Stimulated activated CD8-positive, alpha-beta memory T cell treated with anti-CD3 and anti-CD28 coated beads, Interleukin-15, amount 100 ng/mL, for 4 hours (primary cell): Measurements from ENCODE around the gene TAF13.

Experiments
- DNase-seq, 2 donors: peaks; one replicate each; pipeline ENCODE4 v3.0.0-alpha.2; 2020; ENCODE audit warnings: low read depth in 2 of 2

Gene TAF13, protein sequence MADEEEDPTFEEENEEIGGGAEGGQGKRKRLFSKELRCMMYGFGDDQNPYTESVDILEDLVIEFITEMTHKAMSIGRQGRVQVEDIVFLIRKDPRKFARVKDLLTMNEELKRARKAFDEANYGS

DNA sequence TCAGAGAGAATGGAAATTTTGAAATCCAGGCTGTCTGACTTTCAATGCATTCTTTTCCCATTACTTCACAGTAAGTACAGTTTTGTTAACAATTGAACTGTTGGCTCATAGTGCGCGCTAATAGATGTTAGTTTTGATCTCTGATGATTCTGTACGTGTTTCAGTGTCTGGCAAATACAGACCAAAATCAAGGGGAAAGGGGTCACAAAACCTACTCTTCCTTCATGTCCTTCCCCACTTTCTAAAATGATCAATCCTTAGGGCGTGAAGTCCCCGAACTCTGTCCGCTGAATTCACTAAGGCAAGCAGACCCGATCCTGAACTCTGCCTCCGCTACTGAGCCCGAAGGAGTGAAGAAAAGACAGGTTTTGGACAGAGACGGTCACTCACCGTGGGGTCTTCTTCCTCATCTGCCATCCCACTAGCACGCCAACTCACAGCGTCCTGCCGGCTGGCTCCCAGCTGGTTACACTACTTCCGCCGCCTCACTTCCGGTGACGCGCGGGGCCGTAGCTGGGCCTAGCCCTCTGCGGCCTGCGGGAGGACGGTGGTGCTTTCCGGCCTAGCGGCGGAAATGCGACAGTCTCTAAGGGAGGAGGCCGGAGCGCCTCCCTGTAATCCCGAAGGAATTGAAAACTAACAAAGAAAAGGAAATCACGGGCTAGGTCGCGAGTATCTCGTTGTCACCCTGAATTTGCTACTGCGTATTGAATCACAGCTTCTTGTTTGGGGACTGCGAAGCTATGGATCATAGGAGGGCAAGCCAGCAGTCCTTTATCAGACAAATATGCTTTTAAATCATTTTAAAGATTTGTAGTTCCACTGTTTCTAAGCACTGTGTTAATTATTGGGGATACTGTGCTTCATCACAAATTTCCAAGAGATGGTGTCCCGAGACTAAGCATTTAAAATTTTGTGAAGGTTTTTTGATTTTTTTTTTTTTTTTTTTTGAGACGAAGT is at the start of gene TAF13:
TSS of gene TAF13 (minus strand) at position 473 of the 960 bp plus-strand sequence. CDS start at position 417, 56 bp downstream.
- peak; percentile 71 to 74 for DNase-seq

DNA sequence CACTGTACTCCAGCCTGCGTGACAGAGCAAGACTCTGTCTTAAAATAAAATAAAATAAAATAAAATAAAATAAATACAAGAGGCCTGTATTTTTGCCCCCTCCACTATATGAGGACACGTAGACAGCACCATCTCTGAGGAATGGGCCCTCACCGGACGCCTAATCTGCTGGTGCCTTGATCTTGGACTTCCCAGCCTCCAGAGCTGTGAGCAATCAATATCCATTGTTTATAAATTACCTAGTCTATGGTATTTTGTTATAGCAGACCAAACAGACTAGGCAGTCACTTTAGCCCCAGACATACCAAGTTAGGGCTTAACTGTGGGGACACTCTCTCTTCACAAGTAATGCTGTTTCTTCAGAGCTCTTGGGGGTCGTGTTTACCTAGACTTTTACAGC is 44.6 kb upstream of the TAF13 start:
- no peak for DNase-seq

DNA sequence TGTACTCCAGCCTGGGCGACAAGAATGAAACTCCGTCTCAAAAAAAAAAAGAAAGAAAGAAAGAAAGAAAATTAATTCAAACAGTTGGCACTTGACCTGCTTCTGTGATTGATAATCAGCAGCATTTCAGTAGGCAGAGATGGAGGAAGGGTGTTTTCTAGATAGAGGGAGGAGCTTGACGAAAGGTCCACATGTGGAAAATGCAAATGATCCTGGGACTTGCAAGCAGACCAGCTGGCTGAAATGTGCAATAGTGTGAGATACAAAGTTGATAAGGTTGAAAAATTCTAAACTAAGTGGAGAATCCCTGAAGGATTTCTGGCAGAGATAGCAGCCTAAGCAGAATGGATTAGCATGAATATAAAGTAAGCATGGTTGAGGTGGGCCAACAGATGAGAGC is 42.3 kb upstream of the TAF13 start:
- no peak for DNase-seq

DNA sequence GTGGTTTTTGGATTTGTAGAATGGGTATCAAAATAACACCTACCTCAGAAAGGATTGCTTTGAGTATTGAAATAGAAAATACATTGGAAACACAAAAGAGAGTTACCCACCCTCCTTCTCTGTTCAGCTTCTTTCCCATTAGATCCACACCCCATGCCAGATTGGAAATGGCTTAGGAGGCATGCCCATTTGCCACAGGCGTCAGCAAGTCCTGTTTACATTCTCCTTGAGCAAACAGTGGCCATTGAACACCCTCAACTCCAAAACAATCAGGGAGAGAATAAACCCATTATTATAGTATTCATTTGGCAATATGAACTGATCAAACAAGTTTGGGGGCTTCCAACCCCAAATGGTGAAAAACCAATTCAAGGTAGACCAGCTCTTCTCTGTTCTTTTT is 40.5 kb upstream of the TAF13 start:
- no peak for DNase-seq

DNA sequence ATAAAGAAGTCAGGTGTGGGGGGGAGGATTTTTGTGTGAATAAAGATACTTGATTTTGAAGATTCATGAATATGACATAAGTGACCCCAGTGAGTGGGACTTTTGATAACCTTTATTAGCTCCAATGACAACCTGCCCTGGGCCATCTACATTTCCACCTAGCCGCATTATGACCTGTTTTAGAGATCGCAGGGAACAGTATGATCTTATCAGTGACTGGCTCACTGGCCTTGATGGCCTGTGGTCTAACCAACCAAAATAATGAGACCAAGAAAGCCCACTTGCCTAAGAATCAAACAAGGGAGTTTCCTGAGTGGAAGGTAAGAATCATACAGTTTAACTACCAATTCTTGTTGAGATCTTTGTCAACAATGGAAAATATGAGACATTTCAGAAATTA is 39.9 kb upstream of the TAF13 start:
- DNase-seq, result no peak

DNA sequence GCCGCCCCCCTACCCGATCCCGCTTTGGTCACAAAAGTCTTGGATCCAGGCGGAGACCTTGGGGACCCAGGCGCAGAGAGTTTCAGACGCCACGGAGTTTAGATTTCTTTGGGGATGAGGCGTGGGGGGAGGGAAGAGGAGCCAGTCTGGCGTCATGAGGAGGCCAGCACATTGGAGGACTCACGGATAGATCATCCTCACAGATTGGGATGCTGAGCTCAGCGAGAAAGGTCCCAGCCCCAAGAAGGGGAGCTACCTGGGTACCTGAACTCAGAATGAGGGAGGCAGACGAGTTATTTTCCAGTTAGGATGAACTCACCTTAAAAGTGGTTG is 38.5 kb upstream of the TAF13 start:
- DNase-seq, result no peak

DNA sequence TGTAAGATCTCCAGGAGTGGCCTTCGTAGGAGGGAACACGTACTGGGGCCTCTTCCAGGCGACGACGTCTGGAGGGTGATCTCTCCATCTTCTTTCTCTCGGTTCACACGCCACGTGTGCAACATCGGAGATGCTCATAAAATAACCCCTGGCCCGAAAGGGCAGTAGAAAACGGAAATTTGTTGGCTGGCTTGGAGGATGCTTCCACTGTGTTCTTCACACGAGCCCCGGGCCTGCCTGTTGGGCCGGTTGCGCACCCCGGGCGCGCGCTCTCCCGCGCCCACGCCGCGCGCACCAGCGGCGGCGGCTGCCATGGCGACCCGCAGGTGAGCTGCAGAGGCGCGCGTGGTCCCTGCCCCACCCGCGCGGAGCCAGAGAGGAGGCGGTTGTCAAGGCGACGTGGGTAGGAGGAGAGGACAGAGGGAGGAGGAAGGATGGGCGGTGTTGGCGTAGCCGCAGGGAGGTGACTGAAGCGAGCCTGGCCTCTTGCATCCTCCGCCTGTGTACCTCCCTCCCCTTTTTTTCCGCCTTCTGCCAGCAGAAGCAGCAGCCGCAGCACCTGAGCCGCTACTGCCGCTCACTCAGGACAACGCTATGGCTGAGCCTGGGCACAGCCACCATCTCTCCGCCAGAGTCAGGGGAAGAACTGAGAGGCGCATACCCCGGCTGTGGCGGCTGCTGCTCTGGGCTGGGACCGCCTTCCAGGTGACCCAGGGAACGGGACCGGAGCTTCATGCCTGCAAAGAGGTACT is 38.0 kb upstream of the TAF13 start, which contains the start of gene ELAPOR1:
TSS of gene ELAPOR1 (plus strand) at position 526 of the 752 bp plus-strand sequence. CDS start at position 595, 69 bp downstream.
- peak; percentile 85 to 92 for DNase-seq

DNA sequence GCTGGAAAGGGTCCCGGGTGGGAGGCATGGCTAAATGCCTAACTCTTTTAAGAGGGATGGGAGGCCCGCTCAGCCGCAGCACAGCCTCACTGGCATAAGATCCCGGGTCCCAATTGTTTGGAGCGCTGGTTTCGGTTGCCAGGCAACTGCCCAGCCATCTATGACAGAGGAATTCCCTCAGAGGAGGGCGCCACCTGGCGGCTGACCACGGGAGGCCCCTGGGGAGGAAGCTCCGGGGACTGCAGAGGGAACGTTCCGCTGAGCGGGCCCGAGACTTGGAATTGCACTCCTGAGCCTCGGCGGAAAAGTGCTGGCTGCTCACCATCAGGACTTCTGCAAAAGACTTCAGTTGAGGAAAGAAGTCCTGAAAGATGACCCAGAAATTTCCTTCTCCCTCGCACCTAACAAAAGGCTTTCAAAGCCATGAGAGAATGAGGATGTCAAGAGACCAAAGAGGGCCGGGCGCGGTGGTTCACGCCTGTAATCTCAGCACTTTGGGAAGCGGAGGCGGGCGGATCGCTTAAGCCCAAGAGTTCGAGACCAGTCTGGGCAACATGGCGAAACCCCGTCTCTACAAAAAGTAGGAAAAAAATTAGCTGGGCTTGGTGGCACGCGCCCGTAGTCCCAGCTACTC is 37.0 kb upstream of the TAF13 start:
- DNase-seq, result peak; percentile 71 to 79

DNA sequence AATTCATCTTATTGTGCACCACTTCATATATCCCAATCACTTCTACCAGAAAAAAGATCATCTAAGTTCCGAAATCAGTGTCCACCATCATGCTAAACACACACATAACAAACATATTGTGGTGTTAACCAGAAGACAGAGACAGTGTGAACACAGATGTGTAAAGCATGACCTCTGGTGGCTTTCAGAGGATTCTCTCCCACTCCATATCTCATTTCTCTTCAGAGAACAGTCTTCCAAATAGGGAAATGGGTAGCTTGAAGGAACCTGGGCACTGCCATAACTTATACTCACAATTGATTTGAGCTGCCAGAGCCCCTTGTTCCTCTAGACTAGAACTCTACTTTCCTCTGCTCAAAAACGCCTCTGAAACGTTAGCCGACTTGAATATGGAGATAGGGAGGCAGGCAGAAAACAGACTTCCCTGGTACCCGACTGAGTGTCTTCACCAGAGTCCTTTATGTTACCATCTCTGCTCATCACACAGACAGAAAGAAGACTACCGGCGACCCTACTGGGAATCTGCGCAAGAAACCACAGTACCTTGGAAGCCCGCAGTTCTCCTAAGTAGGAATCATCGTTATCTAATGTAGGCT is 36.4 kb upstream of the TAF13 start:
- DNase-seq, result no peak

DNA sequence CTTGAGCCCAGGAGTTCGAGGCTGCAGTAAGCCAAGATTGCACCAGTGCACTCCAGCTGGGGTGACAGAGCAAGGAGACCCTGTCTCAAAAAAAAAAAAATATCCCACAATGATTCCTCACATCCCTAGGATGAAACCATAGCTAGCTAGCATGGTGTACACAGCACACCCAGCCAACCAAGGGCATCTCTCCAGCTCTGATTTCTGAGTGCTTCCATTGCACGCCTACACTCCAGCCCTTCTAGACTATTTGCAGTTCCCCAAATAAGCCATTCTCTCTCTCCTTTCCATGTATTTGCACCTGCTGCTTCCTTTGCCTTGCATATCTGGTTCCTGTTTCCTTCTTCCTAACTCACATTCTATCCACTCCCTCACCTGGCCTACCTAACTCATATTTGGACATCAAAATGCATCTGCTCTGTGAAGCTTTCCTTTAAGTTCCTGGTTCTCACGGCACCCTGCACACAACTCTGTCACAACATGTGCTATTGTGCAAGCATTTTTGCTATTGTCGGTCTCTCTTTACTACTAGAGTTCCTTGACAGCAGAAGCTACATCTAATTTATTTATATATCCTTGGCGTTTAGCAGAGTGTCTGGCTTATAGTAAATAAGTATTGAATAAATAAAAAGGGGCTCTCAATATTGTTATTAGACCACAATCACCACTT is 35.7 kb upstream of the TAF13 start:
- no peak for DNase-seq

DNA sequence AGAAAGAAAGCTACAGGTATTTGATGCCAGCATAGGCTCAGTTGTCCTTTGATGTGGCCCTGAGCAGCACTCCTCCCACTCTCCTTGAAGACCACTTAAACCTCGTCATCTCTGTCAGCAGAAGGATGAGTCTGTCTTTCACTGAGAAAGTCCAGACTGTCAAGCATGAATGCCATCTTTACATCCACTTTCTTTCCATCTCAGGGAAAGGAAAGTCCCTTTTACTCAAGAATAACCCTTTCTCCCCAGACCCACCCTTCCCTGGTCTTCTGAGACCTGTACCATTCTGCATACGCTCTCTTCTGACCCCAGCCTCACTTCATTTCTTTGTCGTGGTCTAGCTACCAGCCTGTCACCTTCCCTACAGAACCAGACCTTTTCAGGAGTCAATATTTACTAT is 34.1 kb upstream of the TAF13 start:
- DNase-seq, result no peak

DNA sequence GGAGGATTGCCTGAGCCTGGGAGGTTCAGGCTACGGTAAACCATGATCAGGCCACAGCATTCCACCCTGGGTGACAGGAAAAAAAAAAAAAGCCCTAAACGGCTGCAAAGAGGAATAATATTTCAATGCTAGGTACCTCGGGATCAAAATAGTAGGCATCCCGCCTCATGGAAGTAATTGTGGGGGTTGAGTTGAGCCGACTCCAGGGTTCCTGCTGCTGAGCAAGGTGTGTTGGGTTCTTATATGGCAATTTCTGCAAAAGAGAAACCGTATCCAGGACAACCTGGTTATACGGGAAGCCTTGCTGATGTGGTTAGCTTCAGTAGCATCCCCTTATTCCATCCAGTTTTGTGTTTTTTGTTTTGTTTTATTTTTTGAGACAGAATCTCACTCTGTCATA is 32.0 kb upstream of the TAF13 start:
- no peak for DNase-seq

DNA sequence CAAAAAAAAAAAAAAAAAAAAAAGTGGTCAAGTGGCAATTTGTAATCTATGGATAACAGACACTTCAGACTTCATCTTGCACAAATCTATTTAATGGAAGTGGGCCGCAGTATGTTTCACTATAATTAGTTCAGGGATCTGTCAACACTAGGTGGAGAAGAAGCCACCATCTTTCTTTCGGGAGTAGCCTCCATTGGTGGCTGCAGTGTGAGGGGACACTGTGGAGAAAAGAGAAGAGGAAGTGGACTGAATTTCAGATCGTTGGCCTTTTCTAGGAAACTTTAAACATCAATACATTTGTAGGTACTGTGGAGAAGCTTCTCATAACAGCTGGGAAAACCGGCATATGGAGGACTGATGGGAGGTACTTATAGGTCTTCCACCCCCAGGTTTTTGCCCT is 30.1 kb upstream of the TAF13 start:
- no peak for DNase-seq

DNA sequence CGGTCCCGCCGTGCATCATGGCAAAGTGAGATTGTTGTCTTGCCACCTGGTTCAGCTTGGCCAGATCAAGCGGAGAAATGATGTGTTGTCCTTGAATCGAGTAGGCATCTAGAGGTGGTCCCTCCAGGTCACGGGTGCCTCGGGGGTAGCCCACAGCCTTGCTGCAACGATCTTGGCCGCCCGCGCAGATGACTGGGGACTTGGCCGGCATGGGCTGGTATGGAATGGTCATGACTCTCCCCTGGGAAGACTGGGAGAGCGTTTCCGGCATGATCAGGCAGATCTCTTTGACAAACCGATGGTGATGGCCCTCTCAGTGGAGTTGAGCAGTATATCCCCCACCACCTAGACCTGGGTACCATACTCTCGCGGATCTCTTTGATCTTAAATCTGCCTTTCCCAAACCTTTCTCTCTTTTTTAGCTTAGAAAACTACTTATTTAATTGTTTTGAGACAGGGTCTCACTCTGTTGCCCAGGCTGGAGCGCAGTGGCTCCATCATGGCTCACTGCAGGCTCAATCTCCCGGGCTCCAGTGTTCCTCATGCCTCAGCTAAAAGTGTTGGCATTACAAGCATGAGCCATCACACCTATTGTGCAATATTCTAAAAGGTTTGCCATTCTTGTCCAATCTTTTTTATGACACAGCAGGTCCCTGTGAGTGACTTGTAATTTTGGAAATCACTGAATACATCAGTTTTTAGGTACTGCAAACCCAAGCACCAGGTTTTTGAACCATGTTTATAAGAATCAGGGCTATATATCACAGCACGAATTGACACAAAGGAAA is 28.8 kb upstream of the TAF13 start:
- DNase-seq, result no peak

DNA sequence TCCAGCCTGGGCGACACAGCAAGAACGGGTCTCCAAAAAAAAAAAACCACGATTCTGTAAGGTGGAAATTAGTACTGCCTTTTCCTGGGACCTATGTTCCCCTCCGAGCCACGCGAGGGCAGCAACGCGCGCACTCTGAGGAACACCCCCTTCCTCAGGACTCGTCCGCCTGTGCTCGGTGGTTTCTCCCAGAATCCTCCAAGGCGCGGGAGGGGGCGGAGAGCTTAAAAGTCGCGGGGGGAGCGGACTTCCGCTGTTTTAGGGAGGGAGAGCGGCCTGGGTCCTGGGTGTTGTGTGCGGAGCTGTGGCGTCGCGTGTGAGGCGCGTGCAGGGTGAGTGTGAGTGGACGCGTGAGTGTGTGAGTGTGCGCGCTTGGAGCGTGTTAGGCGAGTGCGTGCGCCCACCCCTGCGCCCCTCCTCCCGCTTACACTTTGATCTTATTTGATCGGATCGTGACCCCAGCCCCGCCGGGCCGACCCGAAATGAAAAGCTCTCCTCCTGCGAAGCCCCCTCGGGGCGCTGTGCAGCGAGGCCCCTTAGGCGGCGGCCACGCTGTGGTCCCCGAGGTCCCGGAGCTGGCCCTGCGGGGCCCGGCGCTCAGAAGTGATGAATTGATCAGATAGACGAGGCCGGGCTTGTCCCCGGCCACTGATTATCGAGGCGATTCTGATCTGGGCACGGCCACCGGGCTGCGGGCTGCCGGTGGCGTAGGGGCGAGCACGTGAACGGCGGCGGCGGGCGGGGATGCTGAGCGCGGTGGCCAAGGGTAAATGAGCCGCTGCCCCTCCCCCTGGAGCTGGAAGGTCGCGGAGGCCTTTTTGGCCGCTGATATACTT is 24.4 kb upstream of the TAF13 start:
- peak; percentile 95 to 96 for DNase-seq

DNA sequence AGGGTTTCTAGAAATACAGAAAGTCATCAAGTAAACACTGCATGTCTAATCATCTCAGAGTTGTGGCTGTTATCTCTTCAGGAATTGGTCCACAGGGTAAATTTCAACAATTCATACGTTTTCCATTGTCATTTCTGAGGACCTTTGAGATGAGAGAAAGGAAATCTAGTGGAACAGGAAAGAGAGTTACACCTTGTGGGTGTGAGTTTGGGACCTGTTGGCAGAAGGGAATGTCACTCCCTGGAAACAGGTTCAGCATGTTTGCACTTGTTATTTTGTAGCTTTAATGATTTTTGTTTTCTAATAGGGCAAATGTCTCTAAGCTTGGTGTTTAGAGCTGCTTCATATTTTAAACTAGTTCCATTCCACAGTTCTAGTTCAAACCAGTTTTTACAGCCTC is 20.3 kb upstream of the TAF13 start:
- no peak for DNase-seq

DNA sequence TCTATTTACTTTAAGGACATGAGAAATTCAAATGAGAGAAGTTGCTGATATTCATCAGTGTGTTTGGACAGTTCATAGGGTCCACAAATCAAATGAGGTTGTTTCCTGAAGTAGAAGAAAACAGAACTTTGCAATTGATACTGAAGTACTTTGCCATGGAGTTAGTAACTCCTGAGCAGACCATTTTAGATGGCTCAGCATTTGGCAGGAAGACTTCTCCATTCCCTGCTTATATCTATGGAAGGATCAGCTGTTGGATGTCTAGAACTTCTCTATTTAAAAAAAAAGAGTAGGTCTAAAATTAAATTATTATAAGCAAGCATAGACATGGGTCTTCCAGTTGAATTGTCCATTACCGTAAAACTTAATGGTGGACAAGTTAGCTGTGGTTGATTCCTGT is 19.8 kb upstream of the TAF13 start:
- no peak for DNase-seq

DNA sequence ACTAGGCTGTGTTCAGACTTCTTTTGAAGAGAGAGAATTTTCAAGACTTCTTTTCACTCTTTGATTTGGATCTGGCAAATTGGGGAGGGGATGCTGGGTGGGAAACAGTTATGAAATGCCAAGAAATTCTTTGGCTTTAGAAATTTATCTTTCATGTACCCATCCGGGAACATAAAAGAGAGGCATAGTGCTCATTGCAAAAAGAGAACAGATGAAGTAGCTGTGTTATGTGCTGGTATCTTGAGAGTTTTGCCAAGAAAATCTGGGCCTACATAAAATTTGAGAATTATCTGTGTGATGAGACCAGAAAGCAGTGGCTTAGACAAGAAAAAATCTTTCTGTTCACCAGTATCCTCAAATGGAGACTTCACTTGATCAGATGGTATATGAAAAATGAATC is 19.1 kb upstream of the TAF13 start:
- DNase-seq, result no peak

DNA sequence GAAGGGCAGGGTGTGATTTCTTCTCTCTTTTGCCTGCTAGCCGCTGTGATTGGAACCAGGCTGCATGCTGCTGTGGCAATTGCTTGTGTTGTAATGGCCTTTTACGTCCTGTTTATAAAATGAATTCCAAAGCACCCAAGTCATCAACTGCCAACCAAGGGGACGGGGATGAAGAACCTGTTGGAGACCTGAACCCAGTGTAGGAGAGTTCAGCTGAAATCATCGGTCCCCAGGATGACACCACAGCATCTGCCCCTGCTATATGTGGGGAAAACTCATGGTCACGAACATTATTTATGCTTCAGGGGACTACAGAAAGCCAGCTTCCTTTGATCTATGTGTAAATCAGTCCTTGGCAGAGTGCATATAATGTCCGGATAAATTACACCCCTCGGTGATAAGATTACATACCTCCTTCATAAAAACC is 18.6 kb upstream of the TAF13 start:
- DNase-seq, result no peak

DNA sequence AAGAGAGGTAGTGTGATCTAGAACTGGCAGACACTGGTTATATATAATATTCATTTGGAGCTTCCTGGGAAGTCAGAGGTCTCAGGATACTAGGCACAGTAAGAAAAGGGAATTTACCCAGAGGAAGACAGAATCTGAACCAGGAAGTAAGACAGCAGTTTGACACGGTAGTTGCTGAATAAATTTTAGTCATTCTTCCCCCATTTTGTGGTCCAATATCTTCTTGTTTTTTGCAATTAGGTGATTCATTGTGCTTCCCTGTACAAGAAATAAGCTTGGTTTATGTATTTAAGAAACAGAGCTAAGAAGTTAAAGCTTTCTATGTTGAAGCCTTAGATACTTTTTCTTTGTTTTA is 16.0 kb upstream of the TAF13 start:
- DNase-seq, result no peak
